ENCODE results near the gene PPFIA1. TPM values are rescaled to one million over a fixed set of nuclear protein-coding genes. Genes with fewer than 3 reads are reported as not detected.

Gene PPFIA1
- total RNA-seq, 1 donor from 2014 or later = 29.3 TPM

GRCh38 chr11:70297341-70297740, 26.9 kb downstream of the PPFIA1 start:
- Histone ChIP-seq H3K27ac (no peak overlapping the region), H3K4me1 (peaks cover under 1 to 13% of the 10 kb centered on the region in 2 donors), H3K4me3 (no peak overlapping the region), H3K27me3 (no peaks in the 10 kb centered on the region), H3K36me3 (peaks cover 6 to 25% of the 10 kb centered on the region in 2 donors), H3K9me3 (no peaks in the 10 kb centered on the region)
- no peak for DNase-seq (ENCODE audit: low spot score in 2 of 2)
- intact Hi-C loops (cut with DNase I) = no loop called here
- no peak for TF ChIP-seq CTCF (IDR thresholded peaks at IDR 0.05)

GRCh38 chr11:70298243-70298915, 27.9 kb downstream of the PPFIA1 start:
- intact Hi-C loops (cut with DNase I) = no loop called here
- H3K4me3 ChIP-seq = no peak overlapping the region
- H3K27ac ChIP-seq = peak overlapping the region in 1 of 2 donors; percentile 18

GRCh38 chr11:70299636-70300035, 29.1 kb downstream of the PPFIA1 start:
- no peak overlapping the region for H3K4me3 ChIP-seq
- H3K27me3 ChIP-seq = no peaks in the 10 kb centered on the region
- no peak for TF ChIP-seq CTCF (IDR thresholded peaks at IDR 0.05)
- no peaks in the 10 kb centered on the region for H3K9me3 ChIP-seq
- intact Hi-C loops (cut with DNase I) = no loop called here
- H3K4me1 ChIP-seq = peaks cover 5 to 22% of the 10 kb centered on the region in 2 donors
- no peak overlapping the region for H3K27ac ChIP-seq
- DNase-seq (ENCODE audit: low spot score in 2 of 2) = no peak
- H3K36me3 ChIP-seq = peaks cover 0 to 10% of the 10 kb centered on the region in 2 donors

More at GRCh38 chr11:70298243-70298915, 27.9 kb downstream of the PPFIA1 start:
- H3K27me3 ChIP-seq = no peaks in the 10 kb centered on the region
- TF ChIP-seq CTCF (IDR thresholded peaks at IDR 0.05) = no peak
- no peak for DNase-seq (ENCODE audit: low spot score in 2 of 2)
- peaks cover 5 to 18% of the 10 kb centered on the region in 2 donors for H3K4me1 ChIP-seq
- peaks cover 6 to 15% of the 10 kb centered on the region in 2 donors for H3K36me3 ChIP-seq
- H3K9me3 ChIP-seq = no peaks in the 10 kb centered on the region

GRCh38 chr11:70301191-70301590, 30.7 kb downstream of the PPFIA1 start:
- Histone ChIP-seq H3K4me1 (peaks cover 5 to 22% of the 10 kb centered on the region in 2 donors), H3K36me3 (peaks cover 0 to 10% of the 10 kb centered on the region in 2 donors), H3K27ac (no peak overlapping the region), H3K27me3 (no peaks in the 10 kb centered on the region), H3K9me3 (no peaks in the 10 kb centered on the region), H3K4me3 (no peak overlapping the region)
- TF ChIP-seq CTCF (IDR thresholded peaks at IDR 0.05) = no peak
- DNase-seq (ENCODE audit: low spot score in 2 of 2) = no peak
- intact Hi-C loops (cut with DNase I) = no loop called here

- intact Hi-C loops (cut with DNase I) = no loop called here
- Histone ChIP-seq H3K4me3 (no peak overlapping the region), H3K9me3 (no peaks in the 10 kb centered on the region), H3K4me1 (peaks cover 5 to 22% of the 10 kb centered on the region in 2 donors), H3K27me3 (no peaks in the 10 kb centered on the region), H3K27ac (peak overlapping the region in 1 of 2 donors; percentile 25), H3K36me3 (peaks cover 0 to 10% of the 10 kb centered on the region in 2 donors)
- TF ChIP-seq CTCF (IDR thresholded peaks at IDR 0.05) = no peak
- no peak for DNase-seq (ENCODE audit: low spot score in 2 of 2)
Observed at GRCh38 chr11:70301721-70302418, 31.4 kb downstream of the PPFIA1 start.
